KMS-11 (cell line): ENCODE data around the gene CRIP1.

ENCODE experiments used
- H2AFZ ChIP-seq: fragments of 200-600 bp; sonication (generic); 2 replicates; pipeline ENCODE4 v1.6.1; 2016; ENCODE audit warnings: antibody characterized with exemption, mixed run types, low read depth
- H3K27ac ChIP-seq: fragments of 200-600 bp; sonication (generic); 2 replicates; pipeline ENCODE4 v1.6.1; 2016; ENCODE audit warnings: mild to moderate bottlenecking, mixed run types
- H3K27me3 ChIP-seq: fragments of 200-600 bp; sonication (generic); 2 replicates; pipeline ENCODE4 v1.6.1; 2017; ENCODE audit warnings: mild to moderate bottlenecking, low read depth, mixed run types, moderate library complexity; ENCODE audit not compliant: insufficient read depth
- H3K36me3 ChIP-seq: fragments of 200-600 bp; sonication (generic); 2 replicates; pipeline ENCODE4 v1.6.1; 2017; ENCODE audit warnings: mild to moderate bottlenecking, mixed run types; ENCODE audit not compliant: insufficient read depth
- H3K4me1 ChIP-seq: fragments of 200-600 bp; sonication (generic); 2 replicates; pipeline ENCODE4 v1.6.1; 2016; ENCODE audit warnings: mild to moderate bottlenecking, low read depth, mixed run types; ENCODE audit not compliant: poor library complexity, severe bottlenecking
- H3K4me2 ChIP-seq: fragments of 200-600 bp; sonication (generic); 2 replicates; pipeline ENCODE4 v1.7.0; 2016; ENCODE audit warnings: mild to moderate bottlenecking, mixed run types
- H3K4me3 ChIP-seq: fragments of 200-600 bp; sonication (generic); IDR thresholded peaks from 2 replicates; pipeline ENCODE4 v1.6.1; 2017; ENCODE audit warnings: low read depth, low read length, mixed read lengths; ENCODE audit not compliant: insufficient read depth
- H3K79me2 ChIP-seq: fragments of 200-600 bp; sonication (generic); 2 replicates; pipeline ENCODE4 v1.6.1; 2016; ENCODE audit warnings: low read depth, mixed run types; ENCODE audit not compliant: insufficient read depth
- H3K9ac ChIP-seq: fragments of 200-600 bp; sonication (generic); 2 replicates; pipeline ENCODE4 v1.6.1; 2016; ENCODE audit warnings: mild to moderate bottlenecking, mixed run types
- H4K20me1 ChIP-seq: fragments of 200-600 bp; sonication (generic); 2 replicates; pipeline ENCODE4 v1.6.1; 2016; ENCODE audit warnings: mild to moderate bottlenecking, mixed run types; ENCODE audit not compliant: insufficient read depth
- CTCF ChIP-seq: fragments of 200-600 bp; sonication (generic); conservative IDR thresholded peaks from 2 replicates; pipeline ENCODE4 v1.6.1; 2017; ENCODE audit warnings: low read depth, mild to moderate bottlenecking, antibody characterized with exemption, low read length, moderate library complexity, mixed read lengths

Gene CRIP1

GRCh38 chr14:105439710-105440553 is 46.8 kb upstream of the CRIP1 start:
- Histone ChIP-seq H3K4me2 (no peak overlapping the region), H3K27me3 (no peaks in the 10 kb centered on the region), H2AFZ (no peak overlapping the region), H3K4me3 (no peak overlapping the region), H3K9ac (no peak overlapping the region), H4K20me1 (peaks cover 9% of the 10 kb centered on the region; the same call in 1 of the 2 replicates), H3K4me1 (peaks cover 6% of the 10 kb centered on the region), H3K36me3 (no peaks in the 10 kb centered on the region), H3K79me2 (peaks cover 28% of the 10 kb centered on the region), H3K27ac (no peak overlapping the region)
- TF ChIP-seq CTCF = no peak

- Histone ChIP-seq H3K9ac (no peak overlapping the region), H3K4me3 (no peak overlapping the region), H4K20me1 (peaks cover 9% of the 10 kb centered on the region; the same call in 1 of the 2 replicates), H3K27ac (no peak overlapping the region), H3K36me3 (no peaks in the 10 kb centered on the region), H3K4me1 (peaks cover under 1% of the 10 kb centered on the region), H3K4me2 (no peak overlapping the region), H3K27me3 (no peaks in the 10 kb centered on the region), H2AFZ (no peak overlapping the region), H3K79me2 (peaks cover 23% of the 10 kb centered on the region)
- TF ChIP-seq CTCF = no peak
Measured at GRCh38 chr14:105440554-105440900, 46.2 kb upstream of the CRIP1 start.

GRCh38 chr14:105440992-105441391 is 45.7 kb upstream of the CRIP1 start:
- no peak overlapping the region for H3K9ac ChIP-seq
- H3K4me3 ChIP-seq = no peak overlapping the region
- H3K27me3 ChIP-seq = no peaks in the 10 kb centered on the region
- peaks cover 9% of the 10 kb centered on the region; the same call in 1 of the 2 replicates for H4K20me1 ChIP-seq
- peaks cover 18% of the 10 kb centered on the region for H3K79me2 ChIP-seq
- H3K4me2 ChIP-seq = no peak overlapping the region
- no peak for TF ChIP-seq CTCF
- no peak overlapping the region for H3K27ac ChIP-seq
- H2AFZ ChIP-seq = no peak overlapping the region
- H3K36me3 ChIP-seq = no peaks in the 10 kb centered on the region
- no peaks in the 10 kb centered on the region for H3K4me1 ChIP-seq

GRCh38 chr14:105442125-105442524 is 44.6 kb upstream of the CRIP1 start:
- Histone ChIP-seq H3K27me3 (no peaks in the 10 kb centered on the region), H4K20me1 (no peaks in the 10 kb centered on the region), H3K36me3 (no peaks in the 10 kb centered on the region), H3K4me1 (no peaks in the 10 kb centered on the region), H3K27ac (no peak overlapping the region), H2AFZ (no peak overlapping the region), H3K79me2 (peaks cover 8% of the 10 kb centered on the region; the same call in 1 of the 2 replicates), H3K4me3 (no peak overlapping the region), H3K9ac (no peak overlapping the region), H3K4me2 (no peak overlapping the region)
- TF ChIP-seq CTCF = no peak
